Adipose tissue (tissue), 3 donors: ENCODE data around the gene MGME1. TPM values are rescaled to one million over a fixed set of nuclear protein-coding genes. Genes with fewer than 3 reads are reported as not detected.
"Not testable (repeated sequence)": the region's sequence is repeated elsewhere in the genome, so short reads cannot be mapped to it uniquely, and the experiment has no call there.

Experiments used
- H3K27ac ChIP-seq: one replicate; pipeline ENCODE4 v1.5.1; 2013; ENCODE audit warnings: low read depth, low read length
- WGBS, 3 donors: extraction: QIAGEN DNeasy Blood & Tissue Kit; methylation state at CpG; one replicate each; pipeline ENCODE4 v1.1.7; 2013; 5-methylcytosine and 5-hydroxymethylcytosine counted together
- polyA plus RNA-seq, 3 donors: library from polyadenylated mRNA; stranded (reverse); fragments of 200-250 nt; gene quantifications; one replicate each; pipeline ENCODE4 v1.2.3, GENCODE V29; 2013
- donor health status: healthy with polysubstance abuse.
- donor health status: Bipolar disorder and iron deficiency.
- donor health status: healthy.

MGME1 gene
- polyA plus RNA-seq, 3 donors = 5.4 to 11.2 (median 6.8) TPM

- H3K27ac ChIP-seq = no peak overlapping the region
- 66 to 80% (median 76%) methylated on average over 6 of the region's 6 CpGs for WGBS, 3 donors
These were observed 37.2 kb downstream of the MGME1 start for GRCh38 chr20:18005990-18006364.

DNA sequence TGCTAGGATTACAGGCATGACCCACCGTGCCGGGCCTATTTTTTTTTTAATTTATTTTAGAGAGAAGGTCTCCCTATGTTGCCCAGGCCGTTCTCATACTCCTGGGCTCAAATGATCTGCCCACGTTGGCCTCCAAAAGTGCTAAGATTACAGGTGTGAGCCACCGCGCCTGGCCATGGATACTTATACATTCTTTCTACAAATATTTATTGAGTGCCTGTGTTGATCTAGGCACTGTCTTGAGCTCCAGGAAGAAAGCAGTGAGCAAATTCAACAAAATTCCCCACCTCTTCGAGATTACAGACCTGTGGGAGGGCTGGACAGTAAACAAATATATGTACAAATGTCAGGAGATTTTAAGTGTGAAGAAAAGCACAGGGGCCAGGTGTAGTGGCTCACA, 37.9 kb downstream of the MGME1 start:
- 60 to 91% (median 86%) methylated on average over 7 of the region's 7 CpGs for WGBS, 3 donors
- H3K27ac ChIP-seq = no peak overlapping the region

GRCh38 chr20:18007534-18008292, 38.9 kb downstream of the MGME1 start:
- 66 to 76% (median 75%) methylated on average over 19 of the region's 19 CpGs for WGBS, 3 donors
- H3K27ac ChIP-seq = no peak overlapping the region

DNA sequence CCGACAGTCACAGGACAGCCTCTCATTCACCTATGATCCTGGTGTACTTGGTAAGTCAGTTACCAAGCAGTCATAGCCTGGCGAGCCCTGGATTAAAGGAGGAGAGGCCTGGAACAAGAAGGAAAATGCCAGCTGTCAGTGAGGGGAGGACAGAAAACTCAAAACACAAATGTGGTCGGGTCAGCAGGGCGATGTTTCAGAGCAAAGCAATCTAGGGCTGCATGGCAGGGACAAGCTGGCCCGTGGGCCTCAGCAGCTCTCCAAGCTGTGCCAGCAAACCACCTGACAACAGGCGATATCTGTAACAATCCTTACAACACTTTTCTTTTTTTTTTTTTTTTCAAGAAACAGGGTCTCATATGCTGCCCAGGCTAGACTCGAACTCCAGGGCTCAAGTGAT, 40.3 kb downstream of the MGME1 start:
- no peak overlapping the region for H3K27ac ChIP-seq
- 57 to 91% (median 90%) methylated on average over 7 of the region's 7 CpGs for WGBS, 3 donors

DNA sequence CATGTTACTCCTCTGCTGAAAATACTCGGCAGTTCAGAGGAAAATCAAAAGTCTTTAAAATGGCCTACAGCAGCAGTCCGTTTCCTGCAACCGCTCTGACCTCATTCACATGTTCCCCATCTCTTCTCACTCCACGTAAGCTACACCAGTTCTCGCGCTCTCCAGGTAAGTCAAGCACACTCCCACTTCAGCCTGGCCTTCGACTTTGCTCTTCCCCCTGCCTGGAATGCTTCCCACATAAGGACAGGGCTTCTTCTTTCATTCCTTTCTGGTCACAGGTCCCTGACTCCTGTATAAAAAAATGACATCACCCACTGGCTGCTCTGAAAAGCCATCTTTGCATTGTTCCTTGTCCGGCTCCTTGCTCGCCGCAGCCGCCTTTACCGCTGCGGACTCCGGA, 42.7 kb downstream of the MGME1 start:
- H3K27ac ChIP-seq = no peak overlapping the region
- 88 to 93% (median 92%) methylated on average over 14 of the region's 14 CpGs for WGBS, 3 donors

GRCh38 chr20:18011951-18012645, 43.3 kb downstream of the MGME1 start:
- WGBS, 3 donors = 90 to 93% (median 90%) methylated on average over 21 of the region's 21 CpGs
- no peak overlapping the region for H3K27ac ChIP-seq

DNA sequence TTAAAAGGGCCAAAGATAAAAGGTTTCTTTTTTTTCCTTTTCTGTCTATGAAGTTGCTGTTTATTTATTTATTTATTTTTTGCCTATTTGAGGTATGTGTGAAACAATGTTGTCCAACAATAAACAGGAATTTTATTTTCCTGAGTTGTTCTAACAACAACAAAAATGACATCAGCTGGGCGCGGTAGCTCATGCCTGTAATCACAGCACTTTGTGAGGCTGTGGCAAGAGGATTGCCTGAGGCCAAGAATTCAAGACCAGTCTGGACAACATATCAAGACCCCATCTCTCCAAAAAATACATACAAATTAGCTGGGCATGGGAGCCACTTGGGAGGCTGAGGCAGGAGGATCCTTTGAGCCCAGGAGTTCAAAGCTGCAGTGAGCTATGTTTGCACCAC, 44.1 kb downstream of the MGME1 start:
- WGBS, 3 donors = 95 to 100% (median 96%) methylated on average over 2 of the region's 2 CpGs
- no peak overlapping the region for H3K27ac ChIP-seq

- WGBS, 3 donors = 74 to 93% (median 78%) methylated on average over 6 of the region's 6 CpGs
- no peak overlapping the region for H3K27ac ChIP-seq
These were observed 45.6 kb downstream of the MGME1 start for GRCh38 chr20:18014411-18014810.

DNA sequence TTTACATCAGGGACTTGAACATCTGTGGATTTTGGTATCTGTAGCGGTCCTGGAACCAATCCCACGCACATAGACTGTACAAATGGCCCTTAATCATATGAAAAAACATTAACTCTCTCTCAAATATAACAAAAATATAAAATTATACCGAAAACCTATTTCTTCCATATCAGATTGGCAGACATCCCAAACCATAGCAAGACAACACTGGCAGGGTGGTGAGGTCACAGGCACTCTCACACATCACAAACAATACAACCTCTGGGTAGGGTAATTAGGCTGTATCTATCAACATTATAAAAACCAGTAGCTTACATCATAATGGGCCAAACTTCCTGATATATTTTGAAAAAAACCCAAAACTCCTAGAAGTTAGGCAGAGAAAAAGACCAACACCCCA, 48.0 kb downstream of the MGME1 start:
- H3K27ac ChIP-seq = no peak overlapping the region
- WGBS, 3 donors = 67 to 85% (median 80%) methylated on average over 3 of the region's 3 CpGs

GRCh38 chr20:18018100-18018499, 49.3 kb downstream of the MGME1 start:
- no peak overlapping the region for H3K27ac ChIP-seq
- 75 to 94% (median 83%) methylated on average over 10 of the region's 10 CpGs for WGBS, 3 donors

DNA sequence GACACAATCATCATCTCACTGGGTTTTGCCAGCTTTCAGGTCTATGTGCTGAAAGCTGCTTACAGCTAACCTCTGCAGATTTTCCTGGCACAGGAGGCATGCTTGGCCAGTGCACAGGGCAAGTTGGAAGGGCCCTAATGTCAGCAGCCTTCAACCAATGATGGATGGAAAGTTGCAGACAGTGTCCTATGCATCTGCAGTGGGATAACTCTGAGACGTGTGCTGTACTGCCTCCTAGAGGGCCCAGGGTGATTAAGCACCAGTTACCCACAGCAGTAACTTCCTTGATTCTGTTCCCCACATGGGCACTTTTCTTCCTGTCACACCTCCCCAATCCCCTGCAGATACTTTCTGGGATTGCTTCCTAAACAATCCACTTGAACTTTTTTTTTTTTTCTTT, 50.2 kb downstream of the MGME1 start:
- WGBS, 3 donors = 0 to 33% (median 6%) methylated on average over 1 of the region's 1 CpG
- H3K27ac ChIP-seq = no peak overlapping the region

- H3K27ac ChIP-seq = no peak overlapping the region
- 86 to 90% (median 89%) methylated on average over 7 of the region's 7 CpGs for WGBS, 3 donors
These were observed 52.1 kb downstream of the MGME1 start for GRCh38 chr20:18020931-18021330.

DNA sequence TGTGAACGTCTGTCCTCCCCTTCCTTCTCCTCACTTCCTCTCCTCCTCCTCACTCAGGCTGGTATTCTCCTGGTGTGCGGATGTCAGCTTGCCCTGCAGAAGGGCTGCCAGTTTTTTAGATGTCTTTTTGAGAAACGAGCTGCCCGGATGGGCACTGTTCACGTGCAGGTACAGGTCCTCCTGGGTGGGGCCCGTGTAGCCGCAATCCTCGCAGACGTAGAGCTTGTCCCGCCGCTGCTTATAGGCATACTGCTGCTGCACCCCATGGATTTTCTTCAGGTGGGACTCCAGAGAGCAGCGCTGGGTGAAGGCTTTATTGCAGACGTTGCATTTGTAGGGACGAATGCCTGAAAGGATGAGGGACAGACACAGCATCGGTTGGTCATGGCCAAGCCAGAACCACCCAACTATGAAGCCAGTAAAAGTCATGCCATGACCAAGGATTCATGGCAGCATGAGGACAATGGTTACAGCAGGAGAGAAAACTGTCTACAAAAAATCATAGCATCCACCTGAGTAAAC, 55.8 kb downstream of the MGME1 start:
- WGBS, 3 donors = 80 to 85% (median 83%) methylated on average over 14 to 15 of the region's 15 CpGs

GRCh38 chr20:18027011-18027410, 58.2 kb downstream of the MGME1 start:
- H3K27ac ChIP-seq = not testable (repeated sequence)
- WGBS, 3 donors = 87 to 92% (median 87%) methylated on average over 7 of the region's 7 CpGs

More for the DNA sequence above, 55.8 kb downstream of the MGME1 start:
- H3K27ac ChIP-seq = no peak overlapping the region

DNA sequence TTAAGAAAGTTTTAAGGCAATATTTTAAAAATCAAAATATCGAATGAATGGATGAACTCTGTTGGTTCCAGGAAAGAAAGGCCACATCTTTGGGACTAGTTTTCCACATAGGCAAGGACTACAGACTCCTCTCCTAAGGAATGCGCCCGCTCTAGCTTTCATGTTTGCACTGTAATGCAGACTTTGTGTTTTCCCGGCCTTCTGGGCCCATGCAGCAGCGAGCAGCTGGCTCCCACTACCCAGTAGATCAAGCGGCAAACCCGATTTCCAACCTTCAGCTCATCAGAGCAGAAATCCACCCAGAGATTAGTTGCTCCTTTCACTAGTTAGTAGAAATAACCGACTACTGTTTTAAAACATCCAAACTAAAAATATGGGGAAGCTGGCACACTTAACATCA, 61.2 kb downstream of the MGME1 start:
- WGBS, 3 donors = 73 to 89% (median 84%) methylated on average over 8 of the region's 8 CpGs
- H3K27ac ChIP-seq = no peak overlapping the region

DNA sequence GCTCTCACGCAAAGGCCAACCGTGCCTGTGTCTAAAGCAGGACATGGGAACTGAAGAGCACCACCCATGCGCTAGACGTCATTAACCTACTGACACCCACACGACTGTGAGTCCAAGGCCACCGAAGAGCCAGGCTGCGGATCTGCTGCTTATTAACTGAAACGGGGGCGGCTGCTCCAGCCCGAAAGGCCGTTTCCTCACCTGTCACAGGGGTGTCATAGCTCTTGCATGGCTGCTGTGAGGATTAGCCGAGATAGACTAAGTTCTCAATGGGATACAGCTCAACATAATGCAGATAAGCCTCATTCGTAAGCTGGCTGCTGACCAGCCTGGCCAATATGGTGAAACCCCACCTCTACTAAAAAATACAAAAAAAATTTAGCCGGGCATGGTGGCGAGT, 62.2 kb downstream of the MGME1 start:
- WGBS, 3 donors = 88 to 93% (median 91%) methylated on average over 15 of the region's 15 CpGs

GRCh38 chr20:18031888-18032509, 63.2 kb downstream of the MGME1 start:
- no peak overlapping the region for H3K27ac ChIP-seq
- WGBS, 3 donors = 67 to 79% (median 71%) methylated on average over 7 of the region's 7 CpGs

More for the DNA sequence above, 62.2 kb downstream of the MGME1 start:
- no peak overlapping the region for H3K27ac ChIP-seq

DNA sequence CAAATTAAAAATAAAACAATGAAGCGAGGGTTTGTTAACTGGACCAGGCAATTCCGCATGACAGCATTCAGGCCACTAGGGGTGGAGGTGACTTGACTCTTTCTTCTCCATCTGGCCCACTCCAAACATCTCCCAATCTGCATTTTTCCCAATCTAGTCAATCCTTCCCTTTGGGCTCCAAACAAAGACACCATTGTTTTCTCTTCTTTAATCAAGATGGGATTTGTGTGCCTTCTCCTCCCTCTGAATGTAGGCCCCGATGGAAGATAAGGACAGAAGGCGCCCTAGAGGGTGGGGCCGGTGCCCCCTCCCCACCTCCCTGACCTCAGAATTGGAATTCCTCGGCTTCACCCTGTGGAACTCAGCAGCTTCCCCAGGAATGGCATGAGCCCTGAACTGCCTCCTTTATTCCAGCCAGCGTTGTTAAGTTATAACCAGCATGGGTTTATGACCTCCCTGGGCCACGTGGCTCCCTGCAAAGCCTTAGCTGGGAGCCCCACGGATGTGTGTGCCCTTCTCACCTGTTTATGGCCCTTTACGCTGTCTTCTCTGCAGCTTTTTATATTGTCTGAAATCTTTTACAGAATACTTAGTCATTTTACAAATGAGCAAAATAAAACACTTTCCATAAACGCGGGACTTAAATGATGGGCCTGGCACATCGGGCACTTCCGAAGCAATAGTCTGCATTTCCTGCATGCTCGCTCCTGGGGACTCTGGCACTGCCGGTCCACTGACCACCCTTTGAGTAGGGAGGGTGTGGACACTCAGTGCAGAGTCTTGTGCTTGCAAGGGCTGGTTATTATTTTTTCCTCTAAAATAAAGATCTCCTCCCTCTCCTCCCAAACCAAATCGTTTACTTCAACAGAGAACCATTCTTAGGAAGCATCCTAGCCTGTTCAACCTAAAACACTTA, 64.4 kb downstream of the MGME1 start:
- 69 to 75% (median 72%) methylated on average over 17 of the region's 17 CpGs for WGBS, 3 donors
- no peak overlapping the region for H3K27ac ChIP-seq
